HepG2 (cell line): ENCODE measurements around the gene NOS1. TPM values are rescaled to one million over a fixed set of nuclear protein-coding genes. Genes with fewer than 3 reads are reported as not detected.

ENCODE experiments used
- ATAC-seq: fragments of 200-7000 bp; cut with Tn5 transposase; 3 replicates; pipeline ENCODE4 v1.9.1; 2020; ENCODE audit warnings: mild to moderate bottlenecking, moderate library complexity
- BruUV-seq: library from RNA; stranded (reverse); fragments of 400-500 nt; replicated peaks from 2 replicates; lab custom pipeline; 2021; lab: Mats Ljungman, UMichigan
- CTCF ChIA-PET: fragments of 300-600 bp; formaldehyde crosslinking; extraction: SDS; loops from one replicate; lab custom pipeline; 2021; ENCODE audit warnings: low total read pairs, inconsistent platforms, low intra/inter-chr PET ratio; lab: Yijun Ruan, JAX
- POLR2A ChIA-PET: fragments of 350-600 bp; sonication (Branson Sonifier 250); formaldehyde crosslinking; loops from one replicate; lab custom pipeline; 2020; ENCODE audit warnings: antibody characterized with exemption, inconsistent platforms; lab: Yijun Ruan, JAX
- DNase-seq: peaks from one replicate; pipeline ENCODE4 v3.0.0-alpha.2; 2015; ENCODE audit warnings: low spot score
- FAIRE-seq: peaks from 3 replicates; lab custom pipeline; 2011; peaks lifted over from hg19 to GRCh38; lab: Jason Lieb, UNC
- H2AFZ ChIP-seq: one replicate; pipeline ENCODE4 v1.6.1; 2011; ENCODE audit warnings: low read length, inconsistent platforms
- H3K27ac ChIP-seq: fragments of 300-600 bp; 3 replicates; pipeline ENCODE4 v1.8.0; 2011; ENCODE audit warnings: mixed run types, mild to moderate bottlenecking, mixed read lengths, low read length, inconsistent platforms; ENCODE audit not compliant: insufficient read depth; ENCODE audit errors: extremely low read length
- H3K27me3 ChIP-seq, 2 experiments: fragments of 200-600 bp in 1 of 2; 2 replicates in 1 of 2; 3 replicates in 1 of 2; pipeline versions ENCODE4 v1.6.0 to v1.8.0; 2011; ENCODE audit warnings: low read length in 2 of 2, mild to moderate bottlenecking in 2 of 2, moderate library complexity in 2 of 2, inconsistent platforms in 1 of 2; ENCODE audit not compliant: insufficient read depth in 2 of 2, control insufficient read depth in 1 of 2
- H3K36me3 ChIP-seq, 2 experiments: fragments of 200-600 bp in 1 of 2; replicated peaks in 1 of 2; 2 replicates in 1 of 2; 3 replicates in 1 of 2; pipeline versions ENCODE4 v1.5.1 to v1.8.0; 2011; ENCODE audit warnings: low read length in 2 of 2, inconsistent platforms in 1 of 2; ENCODE audit not compliant: insufficient read depth in 2 of 2, control insufficient read depth in 1 of 2
- H3K4me1 ChIP-seq: 2 replicates; pipeline ENCODE4 v1.5.1; 2012; ENCODE audit warnings: low read length, inconsistent platforms; ENCODE audit not compliant: insufficient read depth
- H3K4me2 ChIP-seq: 2 replicates; pipeline ENCODE4 v1.6.0; 2011; ENCODE audit warnings: low read depth, low read length, inconsistent platforms
- H3K4me3 ChIP-seq, 3 experiments: fragments of 200-600 bp in 1 of 3; sonication (generic), shearing (Covaris generic) in 1 of 3; replicated peaks in 1 of 3; 2 replicates each; pipeline ENCODE4 v1.5.1; 2011 to 2016; ENCODE audit warnings: low read length in 3 of 3, inconsistent platforms in 2 of 3, low read depth in 2 of 3, mild to moderate bottlenecking in 2 of 3, control low read depth in 1 of 3, mixed read lengths in 1 of 3; ENCODE audit not compliant: insufficient read depth in 1 of 3
- H3K79me2 ChIP-seq: one replicate; pipeline ENCODE4 v1.6.1; 2011; ENCODE audit warnings: low read length, inconsistent platforms; ENCODE audit not compliant: insufficient read depth
- H3K9ac ChIP-seq: 2 replicates; pipeline ENCODE4 v1.6.0; 2011; ENCODE audit warnings: mild to moderate bottlenecking, low read depth, low read length, inconsistent platforms; ENCODE audit not compliant: insufficient read depth
- H3K9me3 ChIP-seq: 2 replicates; pipeline ENCODE4 v1.5.1; 2012; ENCODE audit warnings: mild to moderate bottlenecking, low read length
- H4K20me1 ChIP-seq: 2 replicates; pipeline ENCODE4 v1.6.0; 2011; ENCODE audit warnings: inconsistent platforms, mild to moderate bottlenecking, low read length, moderate library complexity; ENCODE audit not compliant: insufficient read depth
- CHCHD3 ChIP-seq: sonication (generic); formaldehyde crosslinking; IDR thresholded peaks from 2 replicates; pipeline ENCODE4 v1.8.0; 2022; ENCODE audit warnings: mild to moderate bottlenecking, missing genetic modification reagents, moderate library complexity
- CREB1 ChIP-seq, 2 experiments: fragments of 450-650 bp in 1 of 2; IDR thresholded peaks; 2 replicates each; pipeline ENCODE4 v1.6.1; 2016 to 2017; ENCODE audit warnings: control low read depth in 1 of 2, mild to moderate bottlenecking in 1 of 2, missing compliant biosample characterization in 1 of 2, missing genetic modification characterization in 1 of 2
- EP300 ChIP-seq, 3 experiments: sonication (generic) in 1 of 3; formaldehyde crosslinking in 1 of 3; IDR thresholded peaks; 2 replicates each; pipeline versions ENCODE4 v1.5.1 to v1.6.1; 2011 to 2020; ENCODE audit warnings: low read depth in 2 of 3, low read length in 2 of 3, borderline replicate concordance in 1 of 3, improper control_type of control experiment in 1 of 3, mild to moderate bottlenecking in 1 of 3, missing genetic modification reagents in 1 of 3, moderate library complexity in 1 of 3
- NFIB ChIP-seq: sonication (generic); formaldehyde crosslinking; IDR thresholded peaks from 2 replicates; pipeline ENCODE4 v1.9.0; 2021; ENCODE audit warnings: missing genetic modification reagents, mild to moderate bottlenecking, borderline replicate concordance
- RBM22 ChIP-seq: fragments of 200-400 bp; formaldehyde crosslinking; optimal IDR thresholded peaks from 2 replicates; pipeline ENCODE3; 2017; ENCODE audit warnings: mild to moderate bottlenecking, low read length, moderate library complexity
- THAP7 ChIP-seq: sonication (generic); formaldehyde crosslinking; IDR thresholded peaks from 2 replicates; pipeline ENCODE4 v1.8.1; 2023; ENCODE audit warnings: mild to moderate bottlenecking, missing genetic modification reagents
- ZNF510 ChIP-seq: sonication (generic); formaldehyde crosslinking; IDR thresholded peaks from 2 replicates; pipeline ENCODE4 v1.4.0; 2020; ENCODE audit warnings: low read depth, mild to moderate bottlenecking, missing genetic modification reagents
- WGBS: methylation state at CpG from one replicate; pipeline ENCODE4 v1.1.6; 2017; ENCODE audit warnings: low lambda C conversion rate; 5-methylcytosine and 5-hydroxymethylcytosine counted together
- in situ Hi-C: cut with HindIII; loops from 2 replicates; pipeline ENCODE4 v1.10.0; 2017; ENCODE audit warnings: low pct_unique_long_range_greater_than_20kb; ENCODE audit not compliant: extremely low pct_ligation_motif_present
- intact Hi-C: fragments of 100-400 bp; cut with micrococcal nuclease; formaldehyde crosslinking; loops from one replicate; pipeline ENCODE4 v1.10.0; 2022; ENCODE audit not compliant: unreplicated experiment
- polyA plus RNA-seq, 8 experiments: library from polyadenylated mRNA; depleted of rRNA in 3 of 8; stranded (reverse) in 7 of 8; unstranded in 1 of 8; fragments of >200 nt; fragmentation: Illumina TruSeq in 4 of 8; extraction: Trizol in 4 of 8; gene quantifications; 2 replicates each; pipeline versions ENCODE4 v1.2.1 to v1.2.3, GENCODE V29; 2011 to 2016; ENCODE audit warnings: low read depth in 4 of 8, missing spikeins in 1 of 8, mixed read lengths in 1 of 8; ENCODE audit not compliant: insufficient read depth in 1 of 8
- total RNA-seq, 5 experiments: library from RNA; depleted of rRNA; stranded (reverse); fragments of >200 nt; fragmentation: Illumina TruSeq; extraction: Trizol; gene quantifications; 2 replicates each; pipeline ENCODE4 v1.2.3, GENCODE V29; 2016; ENCODE audit warnings: low read depth in 1 of 5

The NOS1 gene
- total and polyA plus RNA-seq, 2 of the 13 experiments (the other 11 are each of a cell fraction or from before 2014, with no cell fraction given) = not detected

- Histone ChIP-seq H4K20me1 (no peaks in the 10 kb centered on the region), H3K4me1 (no peaks in the 10 kb centered on the region), H2AFZ (no peak overlapping the region), H3K36me3 (peaks cover 32 to 91% of the 10 kb centered on the region in 2 experiments), H3K27ac (no peak overlapping the region), H3K9me3 (no peaks in the 10 kb centered on the region), H3K27me3 (no peaks in the 10 kb centered on the region; a peak in 1 of 5 replicates), H3K4me2 (no peak overlapping the region), H3K4me3 (no peak overlapping the region), H3K9ac (no peak overlapping the region), H3K79me2 (no peaks in the 10 kb centered on the region)
- no TSS peak for BruUV-seq
- in situ Hi-C loops (no loop called here), intact Hi-C loops (no loop called here)
- WGBS = 85% methylated on average over 7 of the region's 10 CpGs
- DNase-seq (no peak), ATAC-seq (no peak), FAIRE-seq (no peak)
- TF ChIP-seq CREB1 (IDR thresholded peaks at IDR 0.05) = no peak
- no peak for TF ChIP-seq CREB1 (CRISPR knock-in tag; IDR thresholded peaks at IDR 0.05)
- TF ChIP-seq ZNF510 (CRISPR knock-in tag) = no peak
- TF ChIP-seq EP300 (IDR thresholded peaks at IDR 0.05; ENCODE audit: low read depth in 2 of 2, low read length in 2 of 2) = no peak
- no peak for TF ChIP-seq EP300 (CRISPR knock-in tag; IDR thresholded peaks at IDR 0.05; ENCODE audit: borderline replicate concordance)
- no peak for TF ChIP-seq NFIB (CRISPR knock-in tag)
- no peak for TF ChIP-seq RBM22
- no peak for TF ChIP-seq CHCHD3 (CRISPR knock-in tag)
- TF ChIP-seq THAP7 (CRISPR knock-in tag) = no peak
- CTCF ChIA-PET = no interaction called here
- POLR2A ChIA-PET = no interaction called here
Measured at GRCh38 chr12:117161460-117162166, 199.8 kb downstream of the NOS1 start.
